GM18499 (cell line): ENCODE results near the gene CLDN5.
"Not testable (repeated sequence)": the region's sequence is repeated elsewhere in the genome, so short reads cannot be mapped to it uniquely, and the experiment has no call there.

Experiments
- ATAC-seq: cut with Tn5 transposase; IDR thresholded peaks from one replicate; pipeline ENCODE4 v1.9.1; 2021; ENCODE audit warnings: moderate number of reproducible peaks; ENCODE audit not compliant: insufficient read depth, unreplicated experiment

Gene CLDN5

GRCh38 chr22:19548964-19549363, 24.8 kb upstream of the CLDN5 start:
- no peak for ATAC-seq

- not testable (repeated sequence) for ATAC-seq
Measured at GRCh38 chr22:19548427-19548826, 24.2 kb upstream of the CLDN5 start.

GRCh38 chr22:19547620-19548019, 23.4 kb upstream of the CLDN5 start:
- ATAC-seq, result no peak

GRCh38 chr22:19546680-19547079, 22.5 kb upstream of the CLDN5 start:
- no peak for ATAC-seq

GRCh38 chr22:19545935-19546207, 21.7 kb upstream of the CLDN5 start:
- ATAC-seq, result no peak

- no peak for ATAC-seq
Measured at GRCh38 chr22:19543970-19544708, 19.9 kb upstream of the CLDN5 start.

- no peak for ATAC-seq
Measured at GRCh38 chr22:19540394-19540793, 16.2 kb upstream of the CLDN5 start.

GRCh38 chr22:19537941-19538488, 13.8 kb upstream of the CLDN5 start:
- no peak for ATAC-seq

GRCh38 chr22:19536564-19536963, 12.4 kb upstream of the CLDN5 start:
- no peak for ATAC-seq

- no peak for ATAC-seq
Measured at GRCh38 chr22:19535001-19535400, 10.8 kb upstream of the CLDN5 start.

- no peak for ATAC-seq
Measured at GRCh38 chr22:19533857-19534256, 9.6 kb upstream of the CLDN5 start.

GRCh38 chr22:19533049-19533626, 8.9 kb upstream of the CLDN5 start:
- no peak for ATAC-seq

- not testable (repeated sequence) for ATAC-seq
Measured at GRCh38 chr22:19531327-19531726, 7.1 kb upstream of the CLDN5 start.

GRCh38 chr22:19530751-19531150, 6.5 kb upstream of the CLDN5 start:
- ATAC-seq, result no peak

- ATAC-seq, result no peak
Measured at GRCh38 chr22:19529811-19530210, 5.6 kb upstream of the CLDN5 start.

GRCh38 chr22:19527861-19528417, 3.7 kb upstream of the CLDN5 start:
- no peak for ATAC-seq

GRCh38 chr22:19527321-19527721, 3.1 kb upstream of the CLDN5 start:
- ATAC-seq, result no peak

- ATAC-seq, result no peak
Measured at GRCh38 chr22:19526702-19527111, 2.5 kb upstream of the CLDN5 start.

- no peak for ATAC-seq
Measured at GRCh38 chr22:19526076-19526701, 2.0 kb upstream of the CLDN5 start.

GRCh38 chr22:19525666-19526065, 1.5 kb upstream of the CLDN5 start:
- ATAC-seq, result no peak

- no peak for ATAC-seq
Measured at GRCh38 chr22:19525116-19525660, 978 bp upstream of the CLDN5 start.
